NOMO-1 (cell line): ENCODE results near the gene GNG7.

Source experiments
- DNase-seq, 2 experiments: peaks; one replicate each; lab custom pipeline; 2025; ENCODE audit not compliant: unreplicated experiment in 2 of 2; lab: John Stamatoyannopoulos, UW

The GNG7 gene

GRCh38 chr19:2556221-2557092 lies 146.0 kb downstream of the GNG7 start:
- DNase-seq: no peak

- DNase-seq: no peak
Observed at GRCh38 chr19:2555422-2556220, 146.9 kb downstream of the GNG7 start.

GRCh38 chr19:2554856-2555255 lies 147.6 kb downstream of the GNG7 start:
- DNase-seq: no peak

- DNase-seq: no peak
Observed at GRCh38 chr19:2553510-2553909, 149.0 kb downstream of the GNG7 start.

- DNase-seq: peak; percentile 86 to 97
Observed at GRCh38 chr19:2552859-2553258, 149.6 kb downstream of the GNG7 start.

- no peak for DNase-seq
Observed at GRCh38 chr19:2551864-2552185, 150.7 kb downstream of the GNG7 start.

- no peak for DNase-seq
Observed at GRCh38 chr19:2551172-2551863, 151.2 kb downstream of the GNG7 start.

- DNase-seq: no peak
Observed at GRCh38 chr19:2550431-2551171, 151.9 kb downstream of the GNG7 start.

GRCh38 chr19:2549701-2550191 lies 152.7 kb downstream of the GNG7 start:
- DNase-seq: peak; percentile 69 to 78

GRCh38 chr19:2548966-2549365 lies 153.5 kb downstream of the GNG7 start:
- no peak for DNase-seq

- no peak for DNase-seq
Observed at GRCh38 chr19:2547721-2548120, 154.8 kb downstream of the GNG7 start.

- no peak for DNase-seq
Observed at GRCh38 chr19:2547033-2547680, 155.3 kb downstream of the GNG7 start.

GRCh38 chr19:2546128-2547032 lies 156.1 kb downstream of the GNG7 start:
- peak; percentile 86 to 89 for DNase-seq

- peak in 1 of 2 experiments; percentile 15 for DNase-seq
Observed at GRCh38 chr19:2545416-2546127, 156.9 kb downstream of the GNG7 start.

GRCh38 chr19:2544576-2545415 lies 157.7 kb downstream of the GNG7 start:
- DNase-seq: no peak

- peak; percentile 73 to 82 for DNase-seq
Observed at GRCh38 chr19:2543463-2544442, 158.7 kb downstream of the GNG7 start.
